ENCODE data around the gene SPATS2L.
A peak's percentile ranks its signal among the peaks of the same experiment; 100 is the strongest.

The SPATS2L gene

GRCh38 chr2:200477667-200478131 is 171.2 kb downstream of the SPATS2L start:
- no peak for DNase-seq

- DNase-seq: no peak
These were observed 173.3 kb downstream of the SPATS2L start for GRCh38 chr2:200479692-200480265.

GRCh38 chr2:200482194-200482593 is 175.7 kb downstream of the SPATS2L start:
- DNase-seq: no peak

GRCh38 chr2:200483729-200484198 is 177.3 kb downstream of the SPATS2L start:
- DNase-seq: no peak

GRCh38 chr2:200484934-200485333 is 178.4 kb downstream of the SPATS2L start:
- DNase-seq: no peak

- DNase-seq: no peak
These were observed 180.0 kb downstream of the SPATS2L start for GRCh38 chr2:200486529-200486928.

- DNase-seq: no peak
These were observed 181.7 kb downstream of the SPATS2L start for GRCh38 chr2:200488169-200488568.

- no peak for DNase-seq
These were observed 183.5 kb downstream of the SPATS2L start for GRCh38 chr2:200490001-200490400.

- no peak for DNase-seq
These were observed 186.2 kb downstream of the SPATS2L start for GRCh38 chr2:200492656-200493055.

- DNase-seq: no peak
These were observed 187.6 kb downstream of the SPATS2L start for GRCh38 chr2:200494048-200494447.

- no peak for DNase-seq
These were observed 190.2 kb downstream of the SPATS2L start for GRCh38 chr2:200496696-200497095.

- DNase-seq: no peak
These were observed 192.1 kb downstream of the SPATS2L start for GRCh38 chr2:200498402-200499162.

GRCh38 chr2:200502196-200502595 is 195.7 kb downstream of the SPATS2L start:
- no peak for DNase-seq

GRCh38 chr2:200506679-200507078 is 200.2 kb downstream of the SPATS2L start:
- no peak for DNase-seq

GRCh38 chr2:200507179-200507578 is 200.7 kb downstream of the SPATS2L start:
- DNase-seq: no peak

GRCh38 chr2:200509235-200509611 is 202.7 kb downstream of the SPATS2L start:
- no peak for DNase-seq

- DNase-seq: peak; percentile 96
These were observed 203.3 kb downstream of the SPATS2L start, which contains the start of gene KCTD18 for GRCh38 chr2:200509612-200510433. Gene KCTD18, minus strand, starts transcription at chr2:200510068. Its CDS starts 3,052 bp downstream, at chr2:200507016.

GRCh38 chr2:200515155-200515554 is 208.7 kb downstream of the SPATS2L start:
- no peak for DNase-seq

GRCh38 chr2:200523158-200523557 is 216.7 kb downstream of the SPATS2L start:
- no peak for DNase-seq

GRCh38 chr2:200523604-200524003 is 217.1 kb downstream of the SPATS2L start:
- no peak for DNase-seq

GRCh38 chr2:200525066-200525465 is 218.6 kb downstream of the SPATS2L start:
- DNase-seq: no peak

- no peak for DNase-seq
These were observed 219.0 kb downstream of the SPATS2L start for GRCh38 chr2:200525551-200525881.

- peak; percentile 97 for DNase-seq
These were observed 219.6 kb downstream of the SPATS2L start, which contains the start of gene SGO2 for GRCh38 chr2:200525882-200526651. Gene SGO2, plus strand, starts transcription at chr2:200526207. Its CDS starts 6,769 bp downstream, at chr2:200532976.

All from activated CD4-positive, CD25-positive, alpha-beta regulatory T cell treated with anti-CD3 and anti-CD28 coated beads, Interleukin-2, amount 50 U/mL, for 72 hours (primary cell).